Neural cell (in vitro differentiated cells): ENCODE results near the gene FNBP1L.

Experiments
- EP300 ChIP-seq: fragments of 450-650 bp; conservative IDR thresholded peaks from 2 replicates; pipeline ENCODE4 v1.6.1; 2014; ENCODE audit warnings: antibody characterized with exemption, mild to moderate bottlenecking, moderate library complexity; ENCODE audit not compliant: poor library complexity, severe bottlenecking
- EZH2 ChIP-seq: fragments of 200-600, 300-800 bp; shearing (Covaris generic), sonication (generic); IDR thresholded peaks from 2 replicates; pipeline ENCODE4 v1.6.1; 2014; ENCODE audit warnings: antibody characterized with exemption, low read length, borderline replicate concordance, mild to moderate bottlenecking; ENCODE audit not compliant: insufficient read depth, poor library complexity, severe bottlenecking

GRCh38 chr1:93595266-93595665, 147.3 kb downstream of the FNBP1L start:
- TF ChIP-seq EP300 (no peak), EZH2 (no peak)
